Neural progenitor cell (in vitro differentiated cells): ENCODE results near the gene TNS3. TPM values are rescaled to one million over a fixed set of nuclear protein-coding genes. Genes with fewer than 3 reads are reported as not detected.

Source experiments
- DNase-seq: peaks from one replicate; pipeline ENCODE4 v3.0.0-alpha.2; 2016; ENCODE audit warnings: low spot score
- H2AFZ ChIP-seq: fragments of 200-600 bp; sonication (generic); replicated peaks from 2 replicates; pipeline ENCODE4 v1.6.1; 2016; ENCODE audit warnings: antibody characterized with exemption
- H3F3A ChIP-seq: fragments of 200-600 bp; sonication (generic); 2 replicates; pipeline ENCODE4 v1.6.1; 2016; ENCODE audit warnings: antibody characterized with exemption, low read depth
- H3K27ac ChIP-seq: fragments of 200-600 bp; sonication (generic); 2 replicates; pipeline ENCODE4 v1.5.1; 2016; ENCODE audit warnings: mild to moderate bottlenecking
- H3K27me3 ChIP-seq: fragments of 200-600 bp; sonication (generic); 2 replicates; pipeline ENCODE4 v1.6.1; 2016; ENCODE audit warnings: mild to moderate bottlenecking, moderate library complexity
- H3K36me3 ChIP-seq: fragments of 200-600 bp; sonication (generic); 2 replicates; pipeline ENCODE4 v1.5.1; 2016
- H3K4me1 ChIP-seq: fragments of 200-600 bp; sonication (generic); 2 replicates; pipeline ENCODE4 v1.6.1; 2016; ENCODE audit warnings: mixed run types
- H3K4me2 ChIP-seq: fragments of 200-600 bp; sonication (generic); 2 replicates; pipeline ENCODE4 v1.6.1; 2016
- H3K4me3 ChIP-seq: fragments of 200-600 bp; sonication (generic); 2 replicates; pipeline ENCODE4 v1.5.1; 2016
- H3K79me2 ChIP-seq: fragments of 200-600 bp; sonication (generic); 2 replicates; pipeline ENCODE4 v1.6.1; 2016; ENCODE audit warnings: low read depth
- H3K9ac ChIP-seq: fragments of 200-600 bp; sonication (generic); 2 replicates; pipeline ENCODE4 v1.6.1; 2016
- H3K9me3 ChIP-seq: fragments of 200-600 bp; sonication (generic); 2 replicates; pipeline ENCODE4 v1.5.1; 2016; ENCODE audit warnings: low read depth
- H4K20me1 ChIP-seq: fragments of 200-600 bp; sonication (generic); 2 replicates; pipeline ENCODE4 v1.6.1; 2016; ENCODE audit warnings: low read depth
- H3K27ac Mint-ChIP-seq: 3 replicates; pipeline ENCODE4 v1.8.0; 2021; ENCODE audit warnings: mixed read lengths
- H3K27me3 Mint-ChIP-seq: 2 replicates; pipeline ENCODE4 v1.8.0; 2022; ENCODE audit warnings: low read depth, mild to moderate bottlenecking, inconsistent platforms, moderate library complexity, mixed read lengths; ENCODE audit not compliant: insufficient read depth
- H3K36me3 Mint-ChIP-seq: 3 replicates; pipeline ENCODE4 v1.8.0; 2021; ENCODE audit warnings: mixed read lengths
- H3K4me1 Mint-ChIP-seq: 3 replicates; pipeline ENCODE4 v1.8.0; 2021; ENCODE audit warnings: mixed read lengths
- H3K4me3 Mint-ChIP-seq: 3 replicates; pipeline ENCODE4 v1.8.0; 2021; ENCODE audit warnings: mild to moderate bottlenecking, moderate library complexity, mixed read lengths
- H3K9me3 Mint-ChIP-seq: 3 replicates; pipeline ENCODE4 v1.8.0; 2020; ENCODE audit warnings: mixed read lengths
- EZH2 ChIP-seq: fragments of 200-600 bp; sonication (generic); IDR thresholded peaks from 2 replicates; pipeline ENCODE4 v1.6.1; 2017; ENCODE audit warnings: antibody characterized with exemption, mild to moderate bottlenecking, moderate library complexity
- EZH2phosphoT487 ChIP-seq: fragments of 200-600 bp; sonication (generic); IDR thresholded peaks from 2 replicates; pipeline ENCODE4 v1.6.1; 2017; ENCODE audit warnings: antibody characterized with exemption
- total RNA-seq: library from RNA; depleted of rRNA; stranded (reverse); fragments of >200 nt; gene quantifications from 2 replicates; pipeline ENCODE4 v1.2.3, GENCODE V29; 2015; ENCODE audit warnings: low replicate concordance
- TF ChIP-seq, protein P1 (sequence below): fragments of 200-600 bp; sonication (generic); IDR thresholded peaks from 2 replicates; pipeline ENCODE4 v1.5.1; 2017; ENCODE audit warnings: antibody characterized with exemption, mild to moderate bottlenecking

TNS3 gene
- total RNA-seq, 1 donor from 2014 or later = 15.0 TPM

DNA sequence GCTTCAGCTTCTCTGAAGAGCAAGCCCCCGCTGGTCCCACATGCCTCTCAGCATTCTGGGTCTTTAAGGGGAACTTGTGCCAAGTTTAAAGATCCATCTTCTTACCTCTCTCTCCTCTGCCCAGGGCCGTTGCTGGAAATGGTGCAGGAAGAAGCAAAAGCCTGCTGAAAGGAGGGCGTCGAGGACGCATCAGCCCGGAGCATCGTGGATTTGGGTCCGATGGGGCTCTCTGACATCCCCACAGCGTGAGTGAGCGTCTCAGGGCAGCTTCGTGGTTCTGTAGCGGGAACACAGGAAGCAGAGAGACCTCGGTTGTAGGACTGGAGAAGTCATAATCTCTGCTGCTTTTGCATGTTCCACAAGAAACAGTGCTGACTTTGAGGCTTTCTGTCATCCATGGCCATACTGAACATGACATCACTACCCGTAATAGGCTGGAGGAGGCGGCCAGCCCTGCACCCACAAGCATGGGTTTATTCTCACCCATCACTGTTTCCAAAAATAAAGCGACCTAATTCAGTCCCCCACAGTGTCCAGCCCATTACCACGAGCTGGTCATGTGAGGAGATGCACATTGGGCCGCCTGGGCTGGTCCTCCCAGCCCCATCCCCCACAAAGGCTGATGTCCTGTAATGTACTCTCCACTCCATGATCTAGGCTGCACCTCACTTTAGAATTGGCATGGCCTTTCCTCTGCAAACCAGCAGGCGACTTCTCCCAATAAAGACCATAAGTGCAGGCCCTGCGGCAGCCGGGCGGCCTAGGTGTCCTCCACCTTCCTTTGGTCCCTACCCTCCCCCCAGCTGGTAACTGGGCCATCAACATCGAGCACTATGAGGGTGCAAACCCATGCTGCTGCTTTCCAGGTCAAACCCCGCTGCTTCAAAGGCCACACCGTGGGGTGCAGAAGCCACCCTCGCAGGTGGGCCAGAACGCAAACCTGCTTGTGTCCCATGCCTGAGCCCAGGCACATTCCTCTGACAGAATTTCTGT, 276.9 kb downstream of the TNS3 start:
- Histone ChIP-seq H3K36me3 (no peaks in the 10 kb centered on the region), H3K4me3 (no peak overlapping the region), H3K79me2 (no peaks in the 10 kb centered on the region), H3K9me3 (no peaks in the 10 kb centered on the region), H3F3A (no peaks in the 10 kb centered on the region), H2AFZ (no peak overlapping the region), H4K20me1 (no peaks in the 10 kb centered on the region), H3K27me3 (no peaks in the 10 kb centered on the region), H3K4me1 (peaks cover 3% of the 10 kb centered on the region), H3K4me2 (no peak overlapping the region), H3K9ac (no peak overlapping the region), H3K27ac (no peak overlapping the region)
- DNase-seq = no peak
- Mint-ChIP-seq H3K27me3 (peaks cover 2% of the 10 kb centered on the region), H3K4me3 (no peak overlapping the region), H3K9me3 (peaks cover 5% of the 10 kb centered on the region), H3K36me3 (peaks cover 13% of the 10 kb centered on the region), H3K4me1 (no peaks in the 10 kb centered on the region), H3K27ac (peak overlapping the region; percentile 37)
- TF ChIP-seq, protein P1, sequence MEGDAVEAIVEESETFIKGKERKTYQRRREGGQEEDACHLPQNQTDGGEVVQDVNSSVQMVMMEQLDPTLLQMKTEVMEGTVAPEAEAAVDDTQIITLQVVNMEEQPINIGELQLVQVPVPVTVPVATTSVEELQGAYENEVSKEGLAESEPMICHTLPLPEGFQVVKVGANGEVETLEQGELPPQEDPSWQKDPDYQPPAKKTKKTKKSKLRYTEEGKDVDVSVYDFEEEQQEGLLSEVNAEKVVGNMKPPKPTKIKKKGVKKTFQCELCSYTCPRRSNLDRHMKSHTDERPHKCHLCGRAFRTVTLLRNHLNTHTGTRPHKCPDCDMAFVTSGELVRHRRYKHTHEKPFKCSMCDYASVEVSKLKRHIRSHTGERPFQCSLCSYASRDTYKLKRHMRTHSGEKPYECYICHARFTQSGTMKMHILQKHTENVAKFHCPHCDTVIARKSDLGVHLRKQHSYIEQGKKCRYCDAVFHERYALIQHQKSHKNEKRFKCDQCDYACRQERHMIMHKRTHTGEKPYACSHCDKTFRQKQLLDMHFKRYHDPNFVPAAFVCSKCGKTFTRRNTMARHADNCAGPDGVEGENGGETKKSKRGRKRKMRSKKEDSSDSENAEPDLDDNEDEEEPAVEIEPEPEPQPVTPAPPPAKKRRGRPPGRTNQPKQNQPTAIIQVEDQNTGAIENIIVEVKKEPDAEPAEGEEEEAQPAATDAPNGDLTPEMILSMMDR = no peak
- TF ChIP-seq EZH2phosphoT487 (no peak), EZH2 (no peak)

DNA sequence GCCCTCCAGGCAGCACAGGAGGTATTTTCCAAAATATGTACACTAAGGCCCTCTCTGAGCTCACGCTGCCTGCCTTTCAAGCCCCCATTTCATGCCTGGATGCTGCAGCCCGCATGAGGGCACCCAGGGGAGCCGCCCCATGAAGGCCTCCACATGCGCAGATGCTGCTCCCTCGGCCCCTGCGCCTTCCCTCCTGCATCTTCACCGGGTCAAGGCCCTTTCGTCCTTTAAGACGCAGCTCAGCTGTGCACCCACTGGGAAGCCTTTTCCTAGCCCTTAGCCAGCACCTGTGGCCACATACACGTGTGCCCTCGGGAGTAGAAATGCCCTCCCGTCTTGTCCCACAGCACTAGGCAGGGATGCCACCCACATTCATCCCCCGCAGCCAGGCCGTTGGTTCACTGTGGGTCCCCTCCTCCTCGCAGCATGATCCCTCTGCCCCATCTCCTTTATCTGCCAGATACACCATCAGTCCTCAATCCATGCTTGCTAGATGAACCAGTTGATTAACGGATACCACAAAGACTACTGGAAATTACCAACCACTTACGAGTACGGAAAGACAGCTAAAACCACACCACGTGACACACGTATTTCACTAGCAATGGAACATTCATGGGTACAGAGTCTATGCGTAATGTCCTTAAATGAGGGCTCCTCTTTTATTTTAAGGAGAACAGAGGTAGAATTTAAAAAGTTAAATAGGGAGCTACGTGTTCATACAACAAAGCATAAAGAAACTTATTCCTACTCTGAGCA, 278.0 kb downstream of the TNS3 start:
- Mint-ChIP-seq H3K36me3 (peaks cover 11% of the 10 kb centered on the region), H3K27ac (peak overlapping the region; percentile 52), H3K9me3 (peaks cover 3% of the 10 kb centered on the region), H3K27me3 (peaks cover 2% of the 10 kb centered on the region), H3K4me1 (no peaks in the 10 kb centered on the region), H3K4me3 (no peak overlapping the region)
- TF ChIP-seq EZH2phosphoT487 = no peak
- TF ChIP-seq EZH2 = no peak
- TF ChIP-seq, protein P1 = no peak
- no peak overlapping the region for H3K4me3 ChIP-seq
- H3K27me3 ChIP-seq = no peaks in the 10 kb centered on the region
- H3K27ac ChIP-seq = no peak overlapping the region
- no peaks in the 10 kb centered on the region for H3K79me2 ChIP-seq
- H3F3A ChIP-seq = no peaks in the 10 kb centered on the region
- no peaks in the 10 kb centered on the region for H3K9me3 ChIP-seq
- H3K4me2 ChIP-seq = no peak overlapping the region
- no peak overlapping the region for H3K9ac ChIP-seq
- no peaks in the 10 kb centered on the region for H3K36me3 ChIP-seq
- peaks cover 3% of the 10 kb centered on the region for H3K4me1 ChIP-seq
- no peak overlapping the region for H2AFZ ChIP-seq
- H4K20me1 ChIP-seq = no peaks in the 10 kb centered on the region
- DNase-seq = no peak

DNA sequence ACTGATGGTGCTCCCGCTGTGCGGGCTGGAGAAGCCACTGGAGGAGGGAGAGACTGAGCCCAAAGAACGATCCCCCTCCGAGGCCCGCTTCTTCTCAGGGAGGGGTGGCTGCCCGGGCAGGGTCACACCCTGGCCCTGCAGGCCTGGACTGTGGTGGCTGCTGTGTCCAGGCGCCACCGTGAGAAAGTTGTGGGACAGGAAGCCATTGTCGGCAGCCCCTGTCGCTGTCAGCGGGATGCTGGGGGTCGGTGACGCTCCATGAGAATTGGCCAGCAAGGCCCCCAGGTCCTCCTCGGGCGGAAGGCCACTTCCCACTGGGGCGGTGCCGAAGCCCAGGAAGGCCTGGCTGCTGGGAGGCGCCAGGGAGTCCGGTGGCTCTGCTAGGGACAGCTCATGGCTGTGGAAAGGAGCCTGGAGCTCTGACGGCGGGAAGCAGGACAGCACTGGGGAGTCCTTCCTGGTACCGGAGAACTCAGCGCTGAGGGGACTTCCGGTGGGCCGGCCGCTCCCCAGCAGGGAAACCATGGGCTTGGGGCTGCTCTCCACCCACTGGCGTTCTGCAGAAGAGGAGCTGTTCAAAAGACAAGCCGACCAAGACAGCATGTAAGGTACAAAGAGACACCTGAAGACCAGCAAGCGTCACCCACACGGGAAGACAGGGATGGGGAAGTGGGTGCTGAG, 278.8 kb downstream of the TNS3 start:
- H3K27me3 ChIP-seq = no peaks in the 10 kb centered on the region
- no peak overlapping the region for H2AFZ ChIP-seq
- Mint-ChIP-seq H3K27ac (no peak overlapping the region), H3K4me3 (no peak overlapping the region), H3K36me3 (peaks cover 8% of the 10 kb centered on the region), H3K4me1 (no peaks in the 10 kb centered on the region), H3K9me3 (no peaks in the 10 kb centered on the region), H3K27me3 (peaks cover 2% of the 10 kb centered on the region)
- H3K9ac ChIP-seq = no peak overlapping the region
- H3K4me1 ChIP-seq = peaks cover 3% of the 10 kb centered on the region
- no peaks in the 10 kb centered on the region for H4K20me1 ChIP-seq
- TF ChIP-seq, protein P1 = no peak
- TF ChIP-seq EZH2phosphoT487 (no peak), EZH2 (no peak)
- no peak overlapping the region for H3K27ac ChIP-seq
- no peaks in the 10 kb centered on the region for H3K36me3 ChIP-seq
- no peaks in the 10 kb centered on the region for H3K9me3 ChIP-seq
- H3K4me3 ChIP-seq = no peak overlapping the region
- DNase-seq = no peak
- H3F3A ChIP-seq = no peaks in the 10 kb centered on the region
- H3K4me2 ChIP-seq = no peak overlapping the region
- H3K79me2 ChIP-seq = no peaks in the 10 kb centered on the region
